Skin of body (tissue), 2 donors: ENCODE measurements around the gene HSDL1. TPM values are rescaled to one million over a fixed set of nuclear protein-coding genes. Genes with fewer than 3 reads are reported as not detected.

ENCODE experiments used
- DNase-seq: peaks from one replicate; lab custom pipeline; 2025; lab: John Stamatoyannopoulos, UW
- total RNA-seq: library from RNA; depleted of rRNA; stranded (reverse); fragments of >200 nt; gene quantifications from one replicate; pipeline ENCODE4 v1.2.3, GENCODE V29; 2014

The HSDL1 gene
- total RNA-seq, 1 donor from 2014 or later = 22.1 TPM

DNA sequence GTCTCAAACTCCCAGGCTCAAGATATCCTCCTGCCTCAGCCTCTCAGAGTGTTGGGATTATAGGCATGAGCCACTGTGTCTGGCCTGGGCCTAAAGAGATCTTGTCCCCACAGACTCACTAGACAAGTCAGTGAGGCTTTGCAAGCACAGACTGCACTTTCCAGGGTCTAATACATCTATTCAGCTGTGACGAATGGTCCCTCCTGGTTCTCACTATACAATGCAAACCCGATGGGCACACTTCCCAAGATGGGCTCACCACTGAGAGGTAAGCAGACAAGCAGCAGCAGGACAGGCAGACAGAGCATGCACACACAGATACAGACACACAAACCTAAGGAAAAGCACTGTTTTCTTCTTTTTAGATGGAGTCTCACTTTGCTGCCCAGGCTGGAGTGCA lies 37.1 kb downstream of the HSDL1 start:
- no peak for DNase-seq

DNA sequence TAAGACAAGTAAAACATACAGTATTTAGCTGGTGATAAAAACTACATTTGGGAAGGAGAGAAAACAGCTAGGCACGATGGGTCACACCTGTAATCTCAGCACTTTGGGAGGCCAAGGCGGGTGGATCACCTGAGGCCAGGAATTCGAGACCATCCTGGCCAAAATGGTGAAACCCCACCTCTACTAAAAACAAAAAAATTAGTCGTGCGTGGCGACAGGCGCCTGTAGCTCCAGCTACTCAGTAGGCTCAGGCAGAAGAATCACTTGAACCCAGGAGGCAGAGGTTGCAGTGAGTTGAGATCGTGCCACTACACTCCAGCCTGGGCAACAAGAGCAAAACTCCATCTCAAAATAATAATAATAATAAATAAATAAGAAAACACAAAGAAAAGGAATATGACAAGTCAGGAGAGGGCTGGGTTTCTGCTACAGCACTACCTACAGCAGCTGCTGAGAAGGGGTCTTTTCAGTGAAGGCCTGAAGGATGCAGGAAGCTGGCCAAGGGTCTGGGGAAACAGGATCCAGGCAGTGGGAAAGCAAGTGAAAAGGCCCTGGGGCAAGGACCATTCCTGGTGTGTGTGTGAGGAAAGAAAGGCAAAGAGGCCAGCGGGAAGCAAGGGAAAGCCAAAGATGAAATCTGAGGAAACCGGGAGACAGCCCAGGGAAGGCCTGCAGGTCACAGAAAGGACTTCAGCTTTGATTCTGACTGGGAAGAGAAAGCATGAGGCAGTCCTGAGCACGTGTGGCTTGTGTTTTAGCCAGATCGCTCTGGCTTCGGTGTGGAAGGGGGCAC lies 38.8 kb downstream of the HSDL1 start:
- no peak for DNase-seq

DNA sequence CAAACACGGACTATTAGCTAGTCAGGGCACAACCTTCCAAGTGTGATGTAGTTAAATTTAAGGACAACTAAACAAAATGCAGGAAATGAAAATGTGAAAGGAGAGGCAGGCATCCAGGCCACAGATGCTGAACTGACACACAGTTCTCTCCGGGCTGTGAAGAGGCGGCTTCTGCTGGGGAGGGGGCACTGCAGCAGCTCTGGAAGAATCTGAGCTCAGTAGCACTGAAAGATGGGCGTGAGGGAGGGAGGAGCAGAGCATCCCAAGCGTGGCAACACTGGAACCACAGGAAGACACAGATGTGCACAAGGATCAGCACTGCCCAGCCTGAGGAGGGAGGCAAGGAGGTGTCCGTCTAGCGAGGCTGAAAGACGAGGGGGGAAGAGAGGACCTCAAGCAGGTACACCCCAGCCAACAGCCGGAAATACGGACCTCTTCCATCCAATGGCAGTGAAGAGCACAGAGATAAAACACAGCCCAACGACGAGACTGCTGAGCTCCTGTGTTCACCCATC lies 39.6 kb downstream of the HSDL1 start:
- DNase-seq = no peak

DNA sequence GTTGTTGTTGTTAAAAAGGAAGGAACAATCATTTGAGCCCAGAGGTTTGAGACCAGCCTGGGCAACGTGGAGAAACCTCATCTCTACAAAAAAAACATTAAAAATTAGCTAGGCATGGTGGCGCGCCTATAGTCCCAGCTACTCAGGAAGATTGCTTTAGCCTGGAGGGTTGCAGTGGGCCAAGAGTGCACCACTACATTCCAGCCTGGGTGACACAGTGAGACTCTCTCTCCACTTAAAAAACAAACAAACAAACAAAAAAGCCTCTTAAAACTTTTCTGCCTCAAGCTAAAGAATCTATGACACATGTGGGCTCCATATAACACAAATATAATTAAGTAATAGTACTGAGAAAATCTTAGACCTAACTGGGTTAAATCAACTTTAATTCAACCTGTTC lies 40.7 kb downstream of the HSDL1 start:
- DNase-seq = no peak

DNA sequence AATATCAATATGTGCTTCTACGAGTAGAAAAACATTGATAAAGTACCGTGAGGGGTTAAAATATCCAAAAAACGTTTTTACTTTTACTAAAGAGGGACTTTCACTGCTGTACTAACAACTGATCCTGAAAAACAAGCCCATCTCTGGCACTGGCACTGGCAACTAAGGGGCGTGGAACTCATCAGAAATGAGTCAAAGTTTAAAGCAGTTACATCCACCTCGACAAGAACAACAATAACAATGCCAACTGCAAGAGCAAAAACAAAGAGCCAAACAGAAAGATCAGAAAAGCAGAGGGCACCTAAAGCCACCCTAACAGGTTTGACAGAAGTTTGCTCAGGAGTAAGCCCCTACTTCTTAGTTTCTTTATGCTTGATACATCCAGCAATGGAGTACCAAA lies 41.3 kb downstream of the HSDL1 start:
- no peak for DNase-seq

DNA sequence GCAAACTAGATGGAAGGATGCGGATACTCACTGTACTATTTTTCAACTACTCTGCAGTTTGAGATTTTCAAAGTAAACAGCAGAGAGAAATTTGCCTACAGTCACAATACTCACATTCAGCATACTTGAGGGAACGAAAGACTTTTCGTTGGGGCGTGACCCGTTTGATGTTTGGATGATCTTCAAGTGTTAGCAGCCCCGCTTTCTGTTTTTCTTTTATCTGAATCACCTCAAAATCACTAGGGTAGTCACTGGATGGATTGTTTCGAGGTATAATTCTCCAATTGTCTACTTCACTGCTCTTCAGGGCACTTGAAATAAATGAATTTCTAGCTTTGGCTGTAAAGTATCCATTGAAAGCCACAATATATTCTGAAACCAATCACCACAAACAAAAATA lies 46.0 kb downstream of the HSDL1 start:
- no peak for DNase-seq

DNA sequence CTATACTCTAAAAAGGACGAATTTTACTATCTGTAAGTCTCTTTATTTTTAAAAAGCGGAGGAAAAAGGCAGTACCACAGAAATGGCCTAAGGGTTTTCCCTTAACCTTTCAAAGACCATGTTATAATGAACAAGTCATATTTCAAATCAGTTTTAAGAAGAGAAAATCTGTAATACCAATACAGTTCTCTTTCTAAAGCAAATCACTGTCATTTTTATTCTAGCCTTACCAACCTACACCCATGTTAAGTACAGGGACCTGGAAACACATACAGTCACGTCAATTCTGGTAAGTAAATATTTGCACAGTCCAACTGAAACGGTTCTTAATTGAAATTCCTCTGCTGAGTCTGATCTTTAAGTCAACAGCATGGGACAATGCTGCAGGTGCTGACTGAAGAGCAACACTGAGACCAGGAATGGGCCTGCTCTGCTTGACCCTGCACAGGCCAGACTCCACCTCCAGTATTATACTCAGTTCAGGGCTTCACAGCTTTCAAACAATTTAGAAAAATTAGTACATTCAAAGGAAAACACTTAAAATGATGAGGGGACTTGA lies 48.5 kb downstream of the HSDL1 start:
- DNase-seq = no peak

DNA sequence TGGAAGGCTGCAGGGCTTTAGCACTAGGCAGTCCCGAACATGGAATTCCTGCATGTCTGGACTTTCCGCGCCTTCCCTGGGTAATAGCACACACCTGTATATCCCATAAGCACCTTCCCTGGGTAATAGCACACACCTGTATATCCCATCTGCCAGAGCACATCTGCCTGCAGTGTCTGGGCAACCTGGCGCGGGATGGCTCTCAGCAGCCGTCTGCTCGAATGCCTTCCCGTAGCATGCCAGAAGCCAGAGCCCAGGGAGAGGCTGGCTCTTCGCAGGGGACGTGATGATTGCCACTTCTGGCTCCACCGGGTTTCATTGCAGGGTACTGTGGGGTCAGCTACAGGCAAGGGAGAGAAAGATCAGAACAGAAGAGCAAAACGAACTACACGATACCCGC lies 49.5 kb downstream of the HSDL1 start:
- DNase-seq = no peak

DNA sequence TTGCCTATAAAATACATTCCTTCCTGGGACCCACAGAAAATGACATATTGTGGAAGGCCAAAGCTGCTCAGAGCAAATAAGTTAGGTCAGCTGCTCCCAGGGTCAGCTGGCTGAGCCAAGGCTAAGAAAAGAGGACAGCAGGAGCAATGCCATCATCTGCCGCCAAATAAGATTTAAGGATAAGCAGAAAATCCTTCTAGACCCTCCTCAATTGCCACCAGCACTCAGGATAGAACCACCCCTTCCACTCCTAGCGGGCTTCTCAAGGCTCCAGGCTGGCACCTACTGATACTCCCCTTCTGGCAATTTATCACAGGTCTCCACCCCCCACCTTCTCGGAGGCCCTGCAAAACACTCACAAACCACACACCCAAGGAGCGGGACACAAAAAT lies 51.1 kb downstream of the HSDL1 start:
- DNase-seq = no peak

DNA sequence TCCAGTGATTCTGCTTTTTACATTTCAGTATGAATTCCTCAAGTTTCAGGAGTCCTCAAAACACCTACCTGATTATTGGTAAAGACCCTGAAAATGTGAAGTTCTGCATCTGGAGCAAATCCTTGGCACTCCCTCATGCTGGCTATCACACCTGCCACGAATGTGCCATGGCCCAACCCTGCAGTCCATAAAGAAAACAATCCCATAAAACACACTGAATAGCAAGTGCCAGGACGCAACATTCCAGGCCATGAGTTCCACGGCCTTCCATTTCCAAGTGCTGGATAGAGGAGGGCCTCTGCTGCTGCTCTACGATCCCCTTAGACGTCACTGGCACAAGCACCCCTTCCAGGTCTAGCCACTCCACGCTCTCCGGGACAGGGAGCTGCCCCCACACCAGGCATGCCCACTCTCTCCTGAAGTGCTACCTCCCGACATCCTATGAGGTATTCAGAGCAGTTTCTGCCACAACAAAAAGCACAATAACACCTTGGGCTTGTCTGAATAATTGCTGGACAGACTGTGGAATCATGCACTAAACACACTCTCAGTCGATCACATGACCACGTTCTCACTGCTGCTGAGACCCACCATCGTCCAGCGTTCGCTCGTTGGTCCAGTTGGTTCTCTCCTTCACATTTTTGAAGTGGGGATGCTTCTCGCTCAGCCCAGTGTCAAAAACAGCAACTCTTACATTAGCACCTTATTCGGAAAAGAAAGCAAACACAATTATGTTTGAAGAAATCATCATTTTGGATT lies 51.7 kb downstream of the HSDL1 start:
- no peak for DNase-seq

DNA sequence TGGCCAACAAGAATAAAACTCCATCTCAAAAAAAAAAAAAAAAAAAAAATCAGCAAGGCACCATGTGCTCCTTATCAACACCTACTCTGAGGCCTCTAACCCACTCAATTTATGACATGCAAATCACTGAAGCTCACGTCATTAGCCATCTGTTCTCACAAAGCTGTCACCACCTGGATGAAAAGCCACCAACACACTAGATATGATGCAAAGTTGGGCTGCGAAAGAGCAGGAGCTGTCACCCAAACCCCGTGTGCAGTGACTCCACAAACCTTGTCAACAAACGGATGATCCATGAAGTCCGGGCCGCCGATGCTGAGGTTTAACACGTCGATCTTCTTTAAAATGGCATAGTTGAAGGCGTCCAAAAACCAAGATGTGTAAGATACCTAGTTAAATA lies 53.5 kb downstream of the HSDL1 start:
- DNase-seq = no peak

DNA sequence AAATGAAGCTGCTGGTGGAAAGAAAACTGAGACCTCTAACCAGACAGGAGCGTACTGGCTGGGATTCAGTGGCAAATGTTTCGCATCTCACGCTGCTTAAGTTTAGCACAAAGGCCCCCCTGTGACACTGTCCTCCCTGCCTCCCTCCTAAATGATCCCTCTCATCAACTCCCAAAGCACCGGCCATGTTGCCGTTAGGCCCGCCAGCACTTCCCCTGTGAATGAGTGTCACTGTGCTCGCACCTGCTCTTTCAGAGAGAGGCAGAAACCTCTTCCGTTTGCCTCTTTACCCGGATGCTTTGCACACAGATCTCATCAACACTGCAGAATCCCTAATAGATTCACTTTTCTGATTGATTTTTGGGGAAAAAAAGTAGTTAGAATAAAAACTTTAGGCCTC lies 54.8 kb downstream of the HSDL1 start:
- no peak for DNase-seq

DNA sequence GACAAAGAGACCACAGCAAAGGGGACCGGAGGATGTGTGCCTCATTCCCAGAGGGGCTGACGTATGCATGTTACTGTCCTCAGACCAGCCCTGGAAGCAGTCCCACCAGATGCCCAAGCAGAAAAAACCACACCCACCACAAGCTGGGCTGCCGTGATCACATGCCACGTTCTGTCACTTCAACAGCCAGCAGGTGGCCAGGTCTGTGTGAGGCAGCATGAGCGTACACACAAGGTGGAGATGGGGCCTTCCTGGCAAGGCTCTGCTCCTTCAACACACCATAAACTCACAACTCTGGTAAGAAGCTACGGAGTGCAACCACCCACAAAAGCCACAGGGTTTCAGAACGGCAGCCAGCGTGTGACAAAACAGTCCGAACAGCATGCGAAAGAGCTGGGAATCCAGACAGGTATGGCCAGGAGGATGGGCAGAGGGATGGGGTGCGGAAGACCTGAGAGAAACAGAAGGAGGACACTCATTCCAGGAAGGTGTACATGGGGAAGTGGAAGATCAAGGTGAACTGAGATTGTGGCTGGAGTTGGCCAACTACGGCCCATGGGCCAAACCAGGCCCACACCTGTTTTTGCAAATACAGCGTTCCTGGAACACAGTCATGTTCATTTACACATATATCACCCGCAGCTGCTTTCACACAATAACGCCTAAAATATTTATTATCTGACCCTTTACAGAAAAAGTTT lies 56.1 kb downstream of the HSDL1 start:
- no peak for DNase-seq

DNA sequence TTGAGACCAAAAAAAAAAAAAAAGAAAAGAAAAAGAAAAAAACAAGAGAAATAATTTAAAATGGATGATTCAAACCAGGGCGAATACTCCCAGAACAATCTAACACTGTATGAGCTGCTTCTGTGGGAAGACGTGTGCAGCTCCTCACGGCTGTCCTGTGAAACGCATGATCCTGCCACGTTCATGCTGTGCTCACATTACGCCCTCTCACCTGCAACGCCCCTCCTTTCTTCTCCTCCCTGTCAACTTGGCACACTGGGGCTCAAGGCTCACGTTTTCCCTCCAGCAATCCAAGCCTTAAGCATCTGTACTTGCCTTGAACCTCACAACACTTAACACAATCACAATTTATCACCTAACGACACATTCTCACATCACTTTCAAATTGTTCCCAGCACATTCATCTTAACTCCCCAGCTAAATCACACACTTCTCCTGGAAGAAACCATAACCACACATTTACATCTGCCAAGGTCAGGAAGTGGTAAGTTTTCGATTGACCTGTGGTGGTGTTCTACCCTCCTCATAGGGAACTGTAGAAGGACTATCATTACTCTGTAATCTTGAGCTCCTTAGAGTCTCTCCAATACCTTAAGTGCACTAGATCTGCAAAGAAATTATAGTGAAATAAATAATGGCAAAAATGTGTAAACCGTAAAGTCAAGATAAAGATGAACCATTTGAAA lies 57.4 kb downstream of the HSDL1 start:
- DNase-seq = no peak

DNA sequence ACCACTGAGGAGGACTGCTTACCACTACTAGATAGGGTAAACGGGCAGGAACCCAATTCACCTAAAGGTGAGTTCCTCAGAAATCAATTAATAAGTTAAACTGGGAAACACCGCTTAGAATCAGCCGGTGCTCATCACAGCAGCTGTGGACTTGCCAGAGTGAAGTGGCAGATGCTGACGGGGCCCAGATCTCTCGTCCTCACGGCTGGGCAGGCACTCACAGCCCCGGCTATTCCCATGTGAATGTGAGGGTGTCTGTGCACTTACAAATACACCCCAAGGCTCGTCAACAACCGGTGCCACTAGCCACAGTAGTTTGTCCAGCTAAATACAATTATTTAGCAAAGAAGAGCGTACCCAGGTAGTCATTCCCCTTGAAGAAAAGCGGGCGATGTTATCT lies 58.0 kb downstream of the HSDL1 start:
- DNase-seq = no peak

DNA sequence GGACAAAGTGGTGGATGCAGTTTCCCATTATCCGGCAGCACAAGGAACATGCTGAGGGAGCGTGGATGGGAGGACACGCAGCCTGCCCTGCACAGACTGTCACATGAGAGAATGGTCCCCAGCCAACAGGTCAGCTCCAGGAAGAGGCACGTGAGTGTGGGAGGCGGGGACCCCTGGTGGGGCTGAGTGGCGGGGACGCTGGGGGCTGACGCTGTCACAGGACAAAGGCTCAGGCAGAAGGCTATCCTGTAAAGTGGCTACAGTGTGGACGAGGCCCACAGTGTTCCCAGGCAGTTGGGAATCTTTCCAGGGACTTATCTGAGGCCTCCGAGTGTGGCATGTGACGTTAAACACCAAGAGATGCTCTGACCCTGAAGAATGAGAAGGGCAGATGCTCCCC lies 58.6 kb downstream of the HSDL1 start:
- no peak for DNase-seq

DNA sequence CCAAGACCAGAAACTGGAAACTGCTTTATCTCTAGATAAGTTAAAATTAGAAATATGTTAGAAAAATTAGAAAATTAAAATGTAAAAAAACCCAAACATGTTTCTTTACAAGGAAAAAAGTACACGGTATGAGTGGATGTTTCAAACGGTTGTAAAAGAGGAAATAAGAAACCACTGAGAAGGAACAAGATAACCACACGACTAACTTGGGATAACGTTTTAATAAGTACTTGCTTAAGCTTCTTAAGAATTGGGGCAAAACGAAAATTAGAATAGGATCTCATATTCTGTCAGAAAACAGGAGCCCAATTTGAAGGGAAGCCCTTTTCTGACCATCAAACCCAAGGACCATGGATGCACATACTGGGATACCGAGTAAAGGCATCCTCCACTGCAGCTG lies 59.2 kb downstream of the HSDL1 start:
- DNase-seq = no peak

DNA sequence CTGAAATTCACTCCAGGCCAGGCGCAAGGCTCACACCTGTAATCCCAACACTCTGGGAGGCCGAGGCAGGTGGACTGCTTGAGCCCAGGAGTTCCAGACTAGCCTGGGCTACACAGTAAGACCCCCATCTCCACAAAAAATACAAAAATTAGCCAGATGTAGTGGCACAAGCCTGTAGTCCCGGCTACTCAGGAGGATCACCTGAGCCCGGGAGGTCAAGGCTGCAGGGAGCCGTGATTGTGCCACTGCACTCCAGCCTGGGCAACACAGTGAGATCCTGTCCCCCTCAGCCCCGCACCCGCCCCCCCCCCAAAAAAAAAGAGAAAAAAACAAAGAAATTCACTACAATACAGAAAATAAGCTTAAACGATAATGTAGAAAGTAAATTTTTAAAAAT lies 59.7 kb downstream of the HSDL1 start:
- no peak for DNase-seq

DNA sequence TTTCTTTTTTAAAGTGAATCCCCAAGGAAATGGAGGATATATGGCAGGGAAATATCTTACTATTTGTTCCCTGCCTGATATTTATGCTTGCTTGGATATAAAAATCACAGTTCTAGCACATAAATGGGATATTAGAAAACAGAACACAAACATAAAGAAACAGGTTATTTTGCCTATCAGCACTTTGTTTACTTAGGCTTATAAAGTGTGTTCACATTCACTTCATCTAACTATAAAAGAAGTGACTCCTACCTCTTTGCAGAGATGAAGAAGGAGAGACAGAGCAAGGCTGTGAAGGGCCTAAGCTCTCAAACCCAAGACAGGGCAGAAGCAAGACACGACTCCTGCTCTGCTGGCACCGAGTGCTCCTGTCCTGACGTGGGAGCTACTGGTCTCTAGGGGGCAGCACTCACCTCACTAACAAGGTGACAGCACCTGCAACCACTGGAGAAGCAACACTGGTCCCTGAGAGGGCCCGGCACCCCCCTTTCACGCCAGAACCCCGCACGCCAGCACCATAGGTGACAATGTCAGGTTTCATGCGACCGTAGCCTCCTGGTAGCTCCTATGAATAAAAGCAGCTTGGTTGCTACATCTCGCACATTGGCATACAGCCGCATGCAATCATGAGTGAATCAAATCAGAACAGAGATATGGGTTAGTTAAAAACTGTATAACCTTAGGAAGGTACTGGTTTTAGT lies 60.3 kb downstream of the HSDL1 start:
- DNase-seq = no peak

DNA sequence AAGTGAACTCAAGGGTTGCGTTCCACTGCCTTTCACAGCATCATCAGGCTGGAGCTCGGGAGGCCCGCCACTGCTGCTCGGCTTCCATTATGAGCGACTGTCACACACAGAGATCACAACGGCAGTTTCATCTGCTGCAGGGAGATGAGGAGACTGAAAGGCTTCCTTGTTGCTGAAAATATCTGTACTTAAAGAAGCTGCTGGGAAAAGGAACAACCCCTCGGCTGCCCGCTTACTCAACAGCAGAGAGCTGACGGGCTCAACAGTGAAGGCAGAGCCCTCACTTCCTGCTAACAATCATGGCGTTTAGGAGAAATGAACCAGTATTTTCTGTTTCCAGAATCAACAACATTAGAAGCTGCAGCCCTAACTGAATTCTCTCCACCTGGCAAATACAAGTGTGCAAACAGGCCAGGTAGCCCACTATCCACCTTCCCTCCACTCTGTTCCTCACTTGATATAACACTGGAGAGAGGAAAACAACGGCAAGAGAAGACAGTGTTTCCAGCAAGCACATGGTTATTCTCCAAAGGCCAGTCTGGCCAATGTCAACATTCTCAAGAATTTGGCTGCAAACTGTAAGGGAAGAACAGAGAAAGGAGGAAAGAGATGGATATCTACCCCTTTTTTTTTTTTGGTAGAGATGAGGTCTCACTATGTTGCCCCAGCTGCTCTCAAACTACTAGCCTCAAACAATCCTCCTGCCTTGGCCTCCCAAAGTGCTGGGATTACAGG lies 62.0 kb downstream of the HSDL1 start:
- DNase-seq = no peak
